WTC11 (cell line): ENCODE data around the gene IGFL2. TPM values are rescaled to one million over a fixed set of nuclear protein-coding genes. Genes with fewer than 3 reads are reported as not detected.
"Not testable (repeated sequence)": the region's sequence is repeated elsewhere in the genome, so short reads cannot be mapped to it uniquely, and the experiment has no call there.

Source experiments
- ATAC-seq: fragments of 200-7000 bp; cut with Tn5 transposase; 2 replicates; pipeline ENCODE4 v1.10.0; 2021; ENCODE audit warnings: mild to moderate bottlenecking, moderate library complexity
- CTCF ChIA-PET: fragments of 300-600 bp; sonication (Branson Sonifier 250); formaldehyde crosslinking; loops from one replicate; lab custom pipeline; 2021; ENCODE audit warnings: antibody characterized with exemption; lab: Charles Lee
- POLR2A ChIA-PET: fragments of 350-600 bp; sonication (Branson Sonifier 250); formaldehyde crosslinking; loops from one replicate; lab custom pipeline; 2021; ENCODE audit warnings: antibody characterized with exemption; lab: Charles Lee
- DNase-seq: peaks from one replicate; pipeline ENCODE4 v3.0.0; 2021; ENCODE audit warnings: low spot score
- H3K27ac Mint-ChIP-seq: 2 replicates; pipeline ENCODE4 v1.8.0; 2021; ENCODE audit warnings: mixed read lengths
- H3K27me3 Mint-ChIP-seq: 2 replicates; pipeline ENCODE4 v1.8.0; 2021; ENCODE audit warnings: low read depth, mild to moderate bottlenecking, moderate library complexity, mixed read lengths
- H3K36me3 Mint-ChIP-seq: 2 replicates; pipeline ENCODE4 v1.8.0; 2021; ENCODE audit warnings: mixed read lengths
- H3K4me1 Mint-ChIP-seq: 2 replicates; pipeline ENCODE4 v1.8.0; 2022; ENCODE audit warnings: mixed read lengths
- H3K4me3 Mint-ChIP-seq: 2 replicates; pipeline ENCODE4 v1.8.0; 2021; ENCODE audit warnings: mild to moderate bottlenecking, moderate library complexity, mixed read lengths
- H3K9me3 Mint-ChIP-seq: 2 replicates; pipeline ENCODE4 v1.8.0; 2021; ENCODE audit warnings: mixed read lengths
- AR ChIP-seq: fragments of 250-450 bp; sonication (Bioruptor Pico); IDR thresholded peaks from 2 replicates; pipeline ENCODE4 v1.9.0; 2021; ENCODE audit warnings: mild to moderate bottlenecking
- CBFB ChIP-seq: sonication (generic); formaldehyde crosslinking; IDR thresholded peaks from 2 replicates; pipeline ENCODE4 v1.8.1; 2022; ENCODE audit warnings: mild to moderate bottlenecking, low read depth, missing genetic modification reagents
- CTCF ChIP-seq: fragments of 200-600 bp; IDR thresholded peaks from 2 replicates; pipeline ENCODE4 v1.8.0; 2022; ENCODE audit warnings: antibody characterized with exemption
- E2F5 ChIP-seq: sonication (generic); formaldehyde crosslinking; IDR thresholded peaks from 2 replicates; pipeline ENCODE4 v1.8.1; 2022; ENCODE audit warnings: mild to moderate bottlenecking, moderate library complexity, missing genetic modification reagents
- ELF4 ChIP-seq: sonication (generic); formaldehyde crosslinking; IDR thresholded peaks from 2 replicates; pipeline ENCODE4 v1.8.1; 2022; ENCODE audit warnings: low read depth, mild to moderate bottlenecking, moderate library complexity, missing genetic modification reagents
- FOXP1 ChIP-seq: sonication (generic); formaldehyde crosslinking; IDR thresholded peaks from 2 replicates; pipeline ENCODE4 v1.8.0; 2022; ENCODE audit warnings: missing genetic modification reagents, mild to moderate bottlenecking, moderate library complexity, borderline replicate concordance
- HMGA2 ChIP-seq: fragments of 250-450 bp; sonication (Bioruptor Pico); IDR thresholded peaks from 2 replicates; pipeline ENCODE4 v1.4.0; 2021; ENCODE audit warnings: mild to moderate bottlenecking, moderate library complexity
- JUN ChIP-seq: sonication (generic); formaldehyde crosslinking; IDR thresholded peaks from 2 replicates; pipeline ENCODE4 v1.8.0; 2023; ENCODE audit warnings: mild to moderate bottlenecking, missing genetic modification reagents
- RELA ChIP-seq: sonication (generic); formaldehyde crosslinking; IDR thresholded peaks from 2 replicates; pipeline ENCODE4 v1.8.1; 2022; ENCODE audit warnings: missing genetic modification reagents, mild to moderate bottlenecking, borderline replicate concordance
- SOX15 ChIP-seq: fragments of 250-450 bp; sonication (Bioruptor Pico); IDR thresholded peaks from 2 replicates; pipeline ENCODE4 v1.9.0; 2021; ENCODE audit warnings: mild to moderate bottlenecking
- TCF7 ChIP-seq: sonication (generic); formaldehyde crosslinking; IDR thresholded peaks from 2 replicates; pipeline ENCODE4 v1.8.0; 2022; ENCODE audit warnings: mild to moderate bottlenecking, low read depth, missing genetic modification reagents, moderate library complexity
- TEAD1 ChIP-seq: sonication (generic); formaldehyde crosslinking; IDR thresholded peaks from 2 replicates; pipeline ENCODE4 v1.8.0; 2022; ENCODE audit warnings: mild to moderate bottlenecking, missing genetic modification reagents
- ZBTB43 ChIP-seq: sonication (generic); formaldehyde crosslinking; IDR thresholded peaks from 2 replicates; pipeline ENCODE4 v1.8.1; 2023; ENCODE audit warnings: mild to moderate bottlenecking, missing genetic modification reagents
- ZNF416 ChIP-seq: fragments of 250-450 bp; sonication (Bioruptor Pico); IDR thresholded peaks from 2 replicates; pipeline ENCODE4 v1.9.0; 2021; ENCODE audit warnings: mild to moderate bottlenecking, inconsistent platforms
- ZNF671 ChIP-seq: fragments of 250-450 bp; sonication (Bioruptor Pico); IDR thresholded peaks from 2 replicates; pipeline ENCODE4 v1.8.0; 2021; ENCODE audit warnings: mild to moderate bottlenecking
- total RNA-seq: library from RNA; stranded (reverse); gene quantifications from 3 replicates; pipeline ENCODE4 v1.2.3, GENCODE V29; 2021
- TF ChIP-seq, protein P1 (sequence below): fragments of 250-450 bp; sonication (Bioruptor Pico); IDR thresholded peaks from 2 replicates; pipeline ENCODE4 v1.8.0; 2021; ENCODE audit warnings: mild to moderate bottlenecking
- TF ChIP-seq, protein P2 (sequence below): sonication (generic); formaldehyde crosslinking; IDR thresholded peaks from 2 replicates; pipeline ENCODE4 v1.8.1; 2023; ENCODE audit warnings: mild to moderate bottlenecking, missing genetic modification reagents, moderate library complexity
- TF ChIP-seq, protein P3 (sequence below): fragments of 250-450 bp; sonication (Bioruptor Pico); IDR thresholded peaks from 2 replicates; pipeline ENCODE4 v1.9.0; 2021; ENCODE audit warnings: mild to moderate bottlenecking

IGFL2 gene
- total RNA-seq, 1 experiment from 2014 or later = not detected

- Mint-ChIP-seq H3K27ac (no peak overlapping the region), H3K4me1 (no peaks in the 10 kb centered on the region), H3K36me3 (no peaks in the 10 kb centered on the region), H3K9me3 (0 out of 2 replicates have a peak, but pooled peaks cover 6% of the 10 kb centered on the region), H3K27me3 (no peaks in the 10 kb centered on the region), H3K4me3 (no peak overlapping the region)
- DNase-seq = no peak
- TF ChIP-seq ZBTB43 (CRISPR knock-in tag) = no peak
- TF ChIP-seq HMGA2 (CRISPR knock-in tag) = no peak
- TF ChIP-seq, protein P1, sequence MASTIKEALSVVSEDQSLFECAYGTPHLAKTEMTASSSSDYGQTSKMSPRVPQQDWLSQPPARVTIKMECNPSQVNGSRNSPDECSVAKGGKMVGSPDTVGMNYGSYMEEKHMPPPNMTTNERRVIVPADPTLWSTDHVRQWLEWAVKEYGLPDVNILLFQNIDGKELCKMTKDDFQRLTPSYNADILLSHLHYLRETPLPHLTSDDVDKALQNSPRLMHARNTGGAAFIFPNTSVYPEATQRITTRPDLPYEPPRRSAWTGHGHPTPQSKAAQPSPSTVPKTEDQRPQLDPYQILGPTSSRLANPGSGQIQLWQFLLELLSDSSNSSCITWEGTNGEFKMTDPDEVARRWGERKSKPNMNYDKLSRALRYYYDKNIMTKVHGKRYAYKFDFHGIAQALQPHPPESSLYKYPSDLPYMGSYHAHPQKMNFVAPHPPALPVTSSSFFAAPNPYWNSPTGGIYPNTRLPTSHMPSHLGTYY (CRISPR knock-in tag) = no peak
- TF ChIP-seq CTCF = no peak
- TF ChIP-seq, protein P2, sequence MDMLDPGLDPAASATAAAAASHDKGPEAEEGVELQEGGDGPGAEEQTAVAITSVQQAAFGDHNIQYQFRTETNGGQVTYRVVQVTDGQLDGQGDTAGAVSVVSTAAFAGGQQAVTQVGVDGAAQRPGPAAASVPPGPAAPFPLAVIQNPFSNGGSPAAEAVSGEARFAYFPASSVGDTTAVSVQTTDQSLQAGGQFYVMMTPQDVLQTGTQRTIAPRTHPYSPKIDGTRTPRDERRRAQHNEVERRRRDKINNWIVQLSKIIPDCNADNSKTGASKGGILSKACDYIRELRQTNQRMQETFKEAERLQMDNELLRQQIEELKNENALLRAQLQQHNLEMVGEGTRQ (CRISPR knock-in tag) = no peak
- TF ChIP-seq TCF7 (CRISPR knock-in tag) = no peak
- TF ChIP-seq RELA (CRISPR knock-in tag) = no peak
- TF ChIP-seq SOX15 (CRISPR knock-in tag) = no peak
- TF ChIP-seq TEAD1 = no peak
- no peak for TF ChIP-seq JUN (CRISPR knock-in tag)
- no peak for TF ChIP-seq ZNF671 (CRISPR knock-in tag)
- TF ChIP-seq ELF4 (CRISPR knock-in tag) = no peak
- no peak for TF ChIP-seq CBFB (CRISPR knock-in tag)
- no peak for TF ChIP-seq E2F5 (CRISPR knock-in tag)
- no peak for TF ChIP-seq FOXP1
- TF ChIP-seq ZNF416 (CRISPR knock-in tag) = no peak
- TF ChIP-seq, protein P3, sequence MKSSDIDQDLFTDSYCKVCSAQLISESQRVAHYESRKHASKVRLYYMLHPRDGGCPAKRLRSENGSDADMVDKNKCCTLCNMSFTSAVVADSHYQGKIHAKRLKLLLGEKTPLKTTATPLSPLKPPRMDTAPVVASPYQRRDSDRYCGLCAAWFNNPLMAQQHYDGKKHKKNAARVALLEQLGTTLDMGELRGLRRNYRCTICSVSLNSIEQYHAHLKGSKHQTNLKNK (CRISPR knock-in tag) = no peak
- no peak for ATAC-seq
- POLR2A ChIA-PET = no interaction called here
- CTCF ChIA-PET = interaction anchor here (1.0 to 1.2 kb wide), 2 partner anchors 9 to 104 kb away, joined by 3 to 5 read pairs; no protein-coding TSS in a partner anchor
Observed at GRCh38 chr19:46181388-46181779, 33.3 kb downstream of the IGFL2 start.

DNA sequence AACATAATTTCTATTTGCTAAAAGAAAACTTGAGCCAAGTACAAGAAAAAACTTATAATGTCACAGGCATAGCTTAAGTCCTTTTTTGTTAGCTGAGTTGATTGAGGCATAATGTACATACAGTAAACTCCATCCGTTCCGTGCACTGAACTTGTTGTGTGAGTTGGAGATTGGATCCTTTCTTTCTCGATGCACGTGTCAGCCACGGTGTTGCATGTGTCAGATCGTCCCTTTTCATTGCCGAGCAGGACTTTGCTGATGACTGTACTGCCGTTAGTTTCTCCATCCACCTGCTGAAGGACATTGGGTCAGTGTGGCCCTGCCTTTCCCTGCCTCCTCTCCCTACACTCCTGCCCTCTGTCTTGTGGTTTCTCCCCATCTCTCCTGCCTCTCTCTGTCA is 34.4 kb downstream of the IGFL2 start:
- CTCF ChIA-PET = no interaction called here

GRCh38 chr19:46184775-46185710 is 37.0 kb downstream of the IGFL2 start:
- H3K27ac Mint-ChIP-seq, H3K4me3 Mint-ChIP-seq, DNase-seq, H3K27me3 Mint-ChIP-seq, ATAC-seq, POLR2A ChIA-PET, H3K9me3 Mint-ChIP-seq, H3K4me1 Mint-ChIP-seq, H3K36me3 Mint-ChIP-seq: not testable (repeated sequence)
- CTCF ChIA-PET = interaction anchor here (1.8 to 1.9 kb wide), 2 partner anchors 106 to 108 kb away, joined by 5 to 9 read pairs; no protein-coding TSS in a partner anchor

More for the DNA sequence above, 34.4 kb downstream of the IGFL2 start:
- H3K27ac Mint-ChIP-seq = no peak overlapping the region
- DNase-seq = no peak
- POLR2A ChIA-PET = no interaction called here
- H3K36me3 Mint-ChIP-seq = no peaks in the 10 kb centered on the region
- H3K4me3 Mint-ChIP-seq = no peak overlapping the region
- 0 out of 2 replicates have a peak, but pooled peaks cover 6% of the 10 kb centered on the region for H3K9me3 Mint-ChIP-seq
- H3K4me1 Mint-ChIP-seq = no peaks in the 10 kb centered on the region
- H3K27me3 Mint-ChIP-seq = no peaks in the 10 kb centered on the region
- ATAC-seq = no peak
- TF ChIP-seq AR = no peak
